Measurements from ENCODE around the gene TTC28. TPM values are rescaled to one million over a fixed set of nuclear protein-coding genes. Genes with fewer than 3 reads are reported as not detected.
"Not testable (repeated sequence)": the region's sequence is repeated elsewhere in the genome, so short reads cannot be mapped to it uniquely, and the experiment has no call there.

The TTC28 gene
- total RNA-seq, 1 donor from 2014 or later = 44.4 TPM

GRCh38 chr22:28553108-28553866, 126.4 kb downstream of the TTC28 start:
- DNase-seq = not testable (repeated sequence)

GRCh38 chr22:28548406-28548805, 131.2 kb downstream of the TTC28 start:
- no peak for DNase-seq

GRCh38 chr22:28547132-28547842, 132.4 kb downstream of the TTC28 start:
- DNase-seq = no peak

GRCh38 chr22:28544431-28544868, 135.2 kb downstream of the TTC28 start:
- DNase-seq = peak; percentile 4

GRCh38 chr22:28542980-28543621, 136.5 kb downstream of the TTC28 start:
- no peak for DNase-seq

GRCh38 chr22:28541137-28541536, 138.5 kb downstream of the TTC28 start:
- DNase-seq = no peak

GRCh38 chr22:28538922-28539321, 140.7 kb downstream of the TTC28 start:
- no peak for DNase-seq

- DNase-seq = not testable (repeated sequence)
Measured at GRCh38 chr22:28530565-28530964, 149.1 kb downstream of the TTC28 start.

- DNase-seq = not testable (repeated sequence)
Measured at GRCh38 chr22:28529144-28529543, 150.5 kb downstream of the TTC28 start.

GRCh38 chr22:28521451-28521850, 158.2 kb downstream of the TTC28 start:
- no peak for DNase-seq

GRCh38 chr22:28514321-28514821, 165.3 kb downstream of the TTC28 start:
- no peak for DNase-seq

- DNase-seq = not testable (repeated sequence)
Measured at GRCh38 chr22:28512387-28512786, 167.3 kb downstream of the TTC28 start.

- no peak for DNase-seq
Measured at GRCh38 chr22:28507896-28508295, 171.7 kb downstream of the TTC28 start.

GRCh38 chr22:28506150-28506535, 173.5 kb downstream of the TTC28 start:
- DNase-seq = no peak

GRCh38 chr22:28505416-28506149, 174.1 kb downstream of the TTC28 start:
- DNase-seq = no peak

- no peak for DNase-seq
Measured at GRCh38 chr22:28500006-28500405, 179.6 kb downstream of the TTC28 start.

- no peak for DNase-seq
Measured at GRCh38 chr22:28498044-28498443, 181.6 kb downstream of the TTC28 start.

GRCh38 chr22:28497188-28497587, 182.5 kb downstream of the TTC28 start:
- no peak for DNase-seq

GRCh38 chr22:28491289-28491688, 188.4 kb downstream of the TTC28 start:
- not testable (repeated sequence) for DNase-seq

- DNase-seq = no peak
Measured at GRCh38 chr22:28488825-28489224, 190.8 kb downstream of the TTC28 start.

GRCh38 chr22:28484662-28485061, 195.0 kb downstream of the TTC28 start:
- DNase-seq = no peak

- DNase-seq = no peak
Measured at GRCh38 chr22:28481725-28482124, 197.9 kb downstream of the TTC28 start.
